Gastrocnemius medialis (tissue), 4 donors: Measurements from ENCODE around the gene ZKSCAN1. TPM values are rescaled to one million over a fixed set of nuclear protein-coding genes. Genes with fewer than 3 reads are reported as not detected.

Experiments used
- ATAC-seq, 2 donors: fragments of 150-250 bp; one replicate each; pipeline ENCODE4 v1.9.1; 2016
- DNase-seq, 2 donors: peaks; one replicate each; pipeline ENCODE4 v3.0.0-alpha.2; 2019
- H3K27ac ChIP-seq, 4 donors: fragments of 200-600 bp; sonication (generic); 1 replicate in 1 of 4; 2 replicates in 3 of 4; pipeline ENCODE4 v1.5.1; 2016 to 2018; ENCODE audit warnings: mild to moderate bottlenecking in 2 of 4, moderate library complexity in 1 of 4
- H3K27me3 ChIP-seq, 3 donors: fragments of 200-600 bp; sonication (generic) in 2 of 3; 1 replicate in 1 of 3; 2 replicates in 2 of 3; pipeline versions ENCODE4 v1.5.1 to v1.6.0; 2016 to 2019; ENCODE audit warnings: mild to moderate bottlenecking in 1 of 3, moderate library complexity in 1 of 3
- H3K36me3 ChIP-seq, 2 donors: fragments of 200-600 bp; sonication (generic) in 1 of 2; one replicate each; pipeline ENCODE4 v1.5.1; 2017 to 2018
- H3K4me1 ChIP-seq, 2 donors: fragments of 200-600 bp; sonication (generic) in 1 of 2; one replicate each; pipeline ENCODE4 v1.5.1; 2016 to 2017; ENCODE audit warnings: mild to moderate bottlenecking in 2 of 2
- H3K4me3 ChIP-seq, 4 donors: fragments of 200-600 bp; sonication (generic) in 3 of 4; 1 replicate in 1 of 4; 2 replicates in 3 of 4; pipeline ENCODE4 v1.5.1; 2016 to 2019; ENCODE audit warnings: mild to moderate bottlenecking in 2 of 4
- H3K9me3 ChIP-seq, 3 donors: fragments of 200-600 bp; sonication (generic) in 2 of 3; 1 replicate in 1 of 3; 2 replicates in 2 of 3; pipeline ENCODE4 v1.5.1; 2016 to 2019
- POLR2A ChIP-seq, 2 donors: fragments of 450-650 bp; IDR thresholded peaks; one replicate each; pipeline ENCODE4 v1.6.1; 2017; ENCODE audit warnings: antibody characterized with exemption in 2 of 2, mild to moderate bottlenecking in 2 of 2, moderate library complexity in 2 of 2
- in situ Hi-C, 4 donors: fragments of 200-750 bp; cut with MboI; loops; one replicate each; pipeline versions ENCODE4 v1.15.0 to v1.8.0; 2017; ENCODE audit warnings: low sequenced_read_pairs in 4 of 4
- intact Hi-C: fragments of 100-400 bp; cut with DNase I; formaldehyde crosslinking; loops from one replicate; pipeline ENCODE4 v1.15.1; 2023; ENCODE audit warnings: low total_unique reads
- total RNA-seq, 4 donors: library from RNA; depleted of rRNA; stranded (reverse); fragments of >200 nt; gene quantifications; one replicate each; pipeline versions ENCODE4 v1.1.0 to v1.2.3, GENCODE V29; 2016
- TF ChIP-seq, protein P1 (sequence below), 5 experiments: fragments of 450-650 bp in 3 of 5; fragments of 200-600 bp in 2 of 5; sonication (generic) in 2 of 5; IDR thresholded peaks in 4 of 5; conservative IDR thresholded peaks in 1 of 5; 1 replicate in 4 of 5; 2 replicates in 1 of 5; pipeline ENCODE4 v1.5.1; 2016 to 2019; ENCODE audit warnings: antibody characterized with exemption in 5 of 5, mild to moderate bottlenecking in 3 of 5, moderate library complexity in 3 of 5

ZKSCAN1 gene
- total RNA-seq, 4 donors from 2014 or later: 15.0 to 17.7 (median 15.5) TPM

GRCh38 chr7:100057006-100057405 is 41.6 kb downstream of the ZKSCAN1 start:
- DNase-seq: no peak
- no peak for TF ChIP-seq POLR2A (IDR thresholded peaks at IDR 0.05)
- TF ChIP-seq, protein P1, sequence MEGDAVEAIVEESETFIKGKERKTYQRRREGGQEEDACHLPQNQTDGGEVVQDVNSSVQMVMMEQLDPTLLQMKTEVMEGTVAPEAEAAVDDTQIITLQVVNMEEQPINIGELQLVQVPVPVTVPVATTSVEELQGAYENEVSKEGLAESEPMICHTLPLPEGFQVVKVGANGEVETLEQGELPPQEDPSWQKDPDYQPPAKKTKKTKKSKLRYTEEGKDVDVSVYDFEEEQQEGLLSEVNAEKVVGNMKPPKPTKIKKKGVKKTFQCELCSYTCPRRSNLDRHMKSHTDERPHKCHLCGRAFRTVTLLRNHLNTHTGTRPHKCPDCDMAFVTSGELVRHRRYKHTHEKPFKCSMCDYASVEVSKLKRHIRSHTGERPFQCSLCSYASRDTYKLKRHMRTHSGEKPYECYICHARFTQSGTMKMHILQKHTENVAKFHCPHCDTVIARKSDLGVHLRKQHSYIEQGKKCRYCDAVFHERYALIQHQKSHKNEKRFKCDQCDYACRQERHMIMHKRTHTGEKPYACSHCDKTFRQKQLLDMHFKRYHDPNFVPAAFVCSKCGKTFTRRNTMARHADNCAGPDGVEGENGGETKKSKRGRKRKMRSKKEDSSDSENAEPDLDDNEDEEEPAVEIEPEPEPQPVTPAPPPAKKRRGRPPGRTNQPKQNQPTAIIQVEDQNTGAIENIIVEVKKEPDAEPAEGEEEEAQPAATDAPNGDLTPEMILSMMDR (IDR thresholded peaks at IDR 0.05 in 4 of 5, conservative IDR thresholded peaks at IDR 0.05 in 1 of 5): no peak
- intact Hi-C loops (no loop called here), in situ Hi-C loops (no loop called here)
- Histone ChIP-seq H3K9me3 (no peaks in the 10 kb centered on the region), H3K27me3 (no peaks in the 10 kb centered on the region), H3K4me1 (peaks cover 0 to 6% of the 10 kb centered on the region in 2 donors), H3K27ac (no peak overlapping the region), H3K36me3 (peaks cover 0 to 55% of the 10 kb centered on the region in 2 donors), H3K4me3 (no peak overlapping the region)
- no peak for ATAC-seq

- Histone ChIP-seq H3K9me3 (no peaks in the 10 kb centered on the region), H3K4me3 (no peak overlapping the region), H3K36me3 (peaks cover 0 to 66% of the 10 kb centered on the region in 2 donors), H3K4me1 (no peaks in the 10 kb centered on the region), H3K27ac (no peak overlapping the region), H3K27me3 (no peaks in the 10 kb centered on the region)
- in situ Hi-C loops: no loop called here
- TF ChIP-seq POLR2A (IDR thresholded peaks at IDR 0.05): no peak
- TF ChIP-seq, protein P1 (IDR thresholded peaks at IDR 0.05 in 4 of 5, conservative IDR thresholded peaks at IDR 0.05 in 1 of 5): no peak
- ATAC-seq (no peak), DNase-seq (no peak)
- intact Hi-C loops: no loop called here
Measured at GRCh38 chr7:100059251-100059739, 43.9 kb downstream of the ZKSCAN1 start.

DNA sequence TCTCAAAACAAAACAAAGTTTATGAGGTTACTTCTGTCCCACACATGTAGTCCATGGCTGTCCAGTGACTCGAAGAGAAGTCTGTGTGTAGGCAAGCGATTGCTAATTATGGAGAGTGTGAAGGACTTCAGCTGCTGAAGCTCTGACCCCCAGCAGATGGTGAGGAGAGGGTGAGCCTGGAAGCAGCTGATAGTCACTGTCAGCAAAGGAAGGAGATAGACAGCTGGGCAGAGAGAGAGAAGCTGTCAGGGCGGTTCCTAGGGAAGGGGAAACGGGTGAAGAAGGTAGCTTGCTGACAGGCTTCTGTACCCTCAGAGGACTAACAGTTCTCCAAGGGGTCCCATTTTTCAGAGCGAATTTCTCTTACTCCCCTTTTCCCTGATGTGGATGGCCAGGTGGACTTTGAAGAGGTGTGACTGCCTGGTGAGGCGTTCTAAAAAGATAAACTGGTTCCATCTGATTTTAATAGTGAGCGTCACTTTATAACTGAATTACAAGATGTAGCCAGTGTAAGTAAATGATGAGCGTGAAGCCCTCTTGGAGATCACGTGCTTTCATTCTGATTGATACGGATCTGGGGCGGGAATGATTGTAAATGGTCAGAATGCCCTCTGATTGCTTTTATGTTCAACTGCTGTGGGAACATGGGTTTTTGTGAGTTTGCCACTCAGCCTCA is 46.3 kb downstream of the ZKSCAN1 start:
- Histone ChIP-seq H3K9me3 (no peaks in the 10 kb centered on the region), H3K36me3 (peaks cover 0 to 75% of the 10 kb centered on the region in 2 donors), H3K4me1 (peaks cover 0 to 4% of the 10 kb centered on the region in 2 donors), H3K4me3 (no peak overlapping the region), H3K27ac (no peak overlapping the region), H3K27me3 (no peaks in the 10 kb centered on the region)
- intact Hi-C loops: no loop called here
- DNase-seq: no peak
- in situ Hi-C loops: no loop called here
- TF ChIP-seq, protein P1 (IDR thresholded peaks at IDR 0.05 in 4 of 5, conservative IDR thresholded peaks at IDR 0.05 in 1 of 5): no peak
- TF ChIP-seq POLR2A (IDR thresholded peaks at IDR 0.05): no peak
- no peak for ATAC-seq

DNA sequence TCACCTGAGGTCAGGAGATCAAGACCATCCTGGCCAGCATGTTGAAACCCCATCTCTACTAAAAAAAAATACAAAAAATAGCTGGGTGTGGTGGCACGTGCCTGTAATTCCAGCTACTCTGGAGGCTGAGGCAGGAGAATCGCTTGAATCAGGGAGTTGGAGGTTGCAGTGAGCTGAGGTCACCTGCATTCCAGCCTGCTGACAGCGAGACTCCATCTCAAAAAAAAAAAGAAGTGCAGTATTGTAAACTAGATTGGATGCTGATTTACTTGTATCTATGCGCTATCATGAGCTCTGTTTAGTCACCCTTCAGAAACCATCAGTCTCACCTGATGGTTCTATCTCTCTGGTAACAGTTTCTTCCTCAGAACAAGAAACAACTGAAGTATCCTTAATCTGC is 48.0 kb downstream of the ZKSCAN1 start:
- TF ChIP-seq POLR2A (IDR thresholded peaks at IDR 0.05): no peak
- TF ChIP-seq, protein P1 (IDR thresholded peaks at IDR 0.05 in 4 of 5, conservative IDR thresholded peaks at IDR 0.05 in 1 of 5): no peak
- Histone ChIP-seq H3K4me3 (no peak overlapping the region), H3K27ac (no peak overlapping the region), H3K27me3 (no peaks in the 10 kb centered on the region), H3K4me1 (peaks cover 0 to 4% of the 10 kb centered on the region in 2 donors), H3K9me3 (no peaks in the 10 kb centered on the region), H3K36me3 (peaks cover 0 to 61% of the 10 kb centered on the region in 2 donors)
- intact Hi-C loops: no loop called here
- DNase-seq: no peak
- ATAC-seq: no peak
- in situ Hi-C loops: no loop called here
